SK-MEL-5 (cell line): ENCODE measurements around the gene SETD2. TPM values are rescaled to one million over a fixed set of nuclear protein-coding genes. Genes with fewer than 3 reads are reported as not detected.

Experiments used
- DNase-seq: peaks from one replicate; pipeline ENCODE4 v3.0.0-alpha.2; 2016; ENCODE audit warnings: low read depth, low spot score
- in situ Hi-C: cut with HindIII; loops from 2 replicates; pipeline ENCODE4 v1.10.0; 2016; ENCODE audit warnings: low sequenced_read_pairs, high pct_unique_total_duplicates, low pct_unique_long_range_greater_than_20kb
- total RNA-seq: library from RNA; depleted of rRNA; stranded (reverse); fragments of >200 nt; shearing (Covaris generic); gene quantifications from 2 replicates; pipeline ENCODE4 v1.2.3, GENCODE V29; 2014

SETD2 gene
- total RNA-seq, 1 experiment from 2014 or later: 17.1 TPM

DNA sequence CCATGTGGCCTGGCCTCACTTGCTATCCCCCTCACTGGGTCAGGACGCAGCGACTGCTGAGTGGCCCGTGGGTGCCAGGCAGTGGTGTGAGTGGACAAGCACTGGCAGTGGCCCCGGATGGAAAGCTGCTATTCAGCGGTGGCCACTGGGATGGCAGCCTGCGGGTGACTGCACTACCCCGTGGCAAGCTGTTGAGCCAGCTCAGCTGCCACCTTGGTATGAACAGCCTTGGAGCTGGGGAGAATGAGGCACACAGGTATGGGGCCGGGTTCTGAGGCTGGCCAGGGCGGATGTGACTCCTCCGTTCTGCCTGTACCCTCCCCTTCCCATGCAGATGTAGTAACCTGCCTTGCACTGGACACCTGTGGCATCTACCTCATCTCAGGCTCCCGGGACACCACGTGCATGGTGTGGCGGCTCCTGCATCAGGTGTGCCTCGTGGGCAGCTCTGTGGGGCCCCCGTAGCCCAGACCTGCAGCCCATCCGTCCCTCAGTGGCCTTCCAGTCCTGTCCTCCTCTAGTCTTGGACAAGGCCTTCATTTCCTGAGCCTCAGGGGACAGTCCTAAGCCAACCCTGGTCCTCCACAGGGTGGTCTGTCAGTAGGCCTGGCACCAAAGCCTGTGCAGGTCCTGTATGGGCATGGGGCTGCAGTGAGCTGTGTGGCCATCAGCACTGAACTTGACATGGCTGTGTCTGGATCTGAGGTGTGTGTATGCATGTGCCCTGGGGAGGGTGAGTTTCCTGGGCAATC lies 156.3 kb downstream of the SETD2 start:
- in situ Hi-C loops: no loop called here
- DNase-seq: no peak

DNA sequence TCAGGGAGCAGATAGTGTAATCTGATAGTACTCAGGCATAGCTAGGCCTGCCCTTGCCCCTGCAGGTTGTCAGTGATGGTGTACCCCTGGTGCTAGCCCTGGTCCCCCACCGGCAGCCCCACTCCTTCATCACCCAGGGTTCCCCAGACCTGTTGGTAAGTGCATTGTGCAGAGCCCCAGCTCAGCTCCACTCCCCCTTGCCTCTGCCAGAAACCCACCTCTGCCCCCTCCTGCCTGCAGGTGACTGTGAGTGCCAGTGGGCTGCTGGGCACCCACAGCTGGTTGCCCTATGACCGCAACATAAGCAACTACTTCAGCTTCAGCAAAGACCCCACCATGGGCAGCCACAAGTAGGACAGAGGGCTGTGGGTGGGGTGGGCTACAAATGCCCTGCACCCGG lies 156.9 kb downstream of the SETD2 start:
- no peak for DNase-seq
- in situ Hi-C loops: no loop called here

DNA sequence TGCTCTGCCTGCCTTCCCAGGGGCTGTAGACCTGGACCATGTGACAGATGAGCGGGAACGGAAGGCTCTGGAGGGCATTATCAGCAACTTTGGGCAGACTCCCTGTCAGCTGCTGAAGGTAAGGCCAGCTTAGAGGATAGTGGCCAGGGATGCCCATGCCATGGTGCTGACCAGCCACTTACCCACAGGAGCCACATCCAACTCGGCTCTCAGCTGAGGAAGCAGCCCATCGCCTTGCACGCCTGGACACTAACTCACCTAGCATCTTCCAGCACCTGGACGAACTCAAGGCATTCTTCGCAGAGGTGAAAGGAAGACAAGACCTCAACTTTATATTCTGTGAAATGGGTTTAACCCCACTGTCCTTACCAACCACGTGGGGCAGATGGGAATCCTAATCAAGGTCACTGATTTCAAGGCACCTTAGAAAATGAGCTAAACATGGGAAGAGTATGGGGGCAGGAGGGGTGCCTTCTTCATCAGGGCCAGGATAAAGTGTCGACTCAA lies 157.7 kb downstream of the SETD2 start:
- in situ Hi-C loops: no loop called here
- DNase-seq: no peak

GRCh38 chr3:47005212-47006144 lies 158.4 kb downstream of the SETD2 start:
- in situ Hi-C loops: no loop called here

GRCh38 chr3:47004369-47005211 lies 159.3 kb downstream of the SETD2 start:
- no peak for DNase-seq
- in situ Hi-C loops: no loop called here

More at GRCh38 chr3:47005212-47006144, 158.4 kb downstream of the SETD2 start:
- DNase-seq: no peak

GRCh38 chr3:47003461-47004368 lies 160.2 kb downstream of the SETD2 start:
- no peak for DNase-seq
- in situ Hi-C loops: no loop called here

DNA sequence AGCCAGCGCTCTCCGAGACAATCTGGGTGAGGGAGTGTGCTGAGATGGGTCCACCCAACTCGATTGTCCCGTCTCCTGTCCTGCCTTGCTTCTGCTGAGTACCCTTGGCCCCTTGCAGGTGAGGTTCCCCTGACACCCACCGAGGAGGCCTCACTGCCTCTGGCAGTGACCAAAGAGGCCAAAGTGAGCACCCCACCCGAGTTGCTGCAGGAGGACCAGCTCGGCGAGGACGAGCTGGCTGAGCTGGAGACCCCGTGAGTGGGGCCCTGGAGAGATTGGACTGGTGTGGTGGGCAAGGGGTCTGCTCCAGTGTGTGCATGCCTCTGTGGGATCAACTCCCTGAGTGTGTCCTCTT lies 160.9 kb downstream of the SETD2 start:
- in situ Hi-C loops: no loop called here
- no peak for DNase-seq

DNA sequence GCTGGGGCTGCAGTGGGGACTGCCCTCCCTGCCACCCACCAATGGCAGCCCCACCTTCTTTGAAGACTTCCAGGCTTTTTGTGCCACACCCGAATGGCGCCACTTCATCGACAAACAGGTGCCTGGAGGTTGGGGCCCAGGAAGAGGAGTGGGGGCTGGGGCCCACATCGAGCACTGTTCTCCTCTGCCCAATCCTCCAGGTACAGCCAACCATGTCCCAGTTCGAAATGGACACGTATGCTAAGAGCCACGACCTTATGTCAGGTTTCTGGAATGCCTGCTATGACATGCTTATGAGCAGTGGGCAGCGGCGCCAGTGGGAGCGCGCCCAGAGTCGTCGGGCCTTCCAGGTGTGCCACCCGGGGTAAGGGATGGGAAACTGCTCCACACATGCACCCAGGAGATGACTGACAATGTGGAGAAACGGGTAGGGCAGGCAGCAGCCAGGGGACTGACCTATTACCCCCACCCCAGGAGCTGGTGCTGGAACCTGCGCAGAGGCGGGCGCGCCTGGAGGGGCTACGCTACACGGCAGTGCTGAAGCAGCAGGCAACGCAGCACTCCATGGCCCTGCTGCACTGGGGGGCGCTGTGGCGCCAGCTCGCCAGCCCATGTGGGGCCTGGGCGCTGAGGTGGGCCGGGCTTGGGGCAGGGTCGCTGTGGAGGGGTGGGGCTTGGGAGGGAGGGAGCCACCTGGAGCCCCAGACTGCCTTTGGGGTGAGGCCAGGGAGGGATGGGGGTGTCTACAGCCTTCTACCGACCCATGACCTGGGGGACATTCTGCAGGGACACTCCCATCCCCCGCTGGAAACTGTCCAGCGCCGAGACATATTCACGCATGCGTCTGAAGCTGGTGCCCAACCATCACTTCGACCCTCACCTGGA lies 161.5 kb downstream of the SETD2 start:
- DNase-seq: no peak
- in situ Hi-C loops: no loop called here

GRCh38 chr3:47001731-47002170 lies 162.2 kb downstream of the SETD2 start:
- in situ Hi-C loops: no loop called here

DNA sequence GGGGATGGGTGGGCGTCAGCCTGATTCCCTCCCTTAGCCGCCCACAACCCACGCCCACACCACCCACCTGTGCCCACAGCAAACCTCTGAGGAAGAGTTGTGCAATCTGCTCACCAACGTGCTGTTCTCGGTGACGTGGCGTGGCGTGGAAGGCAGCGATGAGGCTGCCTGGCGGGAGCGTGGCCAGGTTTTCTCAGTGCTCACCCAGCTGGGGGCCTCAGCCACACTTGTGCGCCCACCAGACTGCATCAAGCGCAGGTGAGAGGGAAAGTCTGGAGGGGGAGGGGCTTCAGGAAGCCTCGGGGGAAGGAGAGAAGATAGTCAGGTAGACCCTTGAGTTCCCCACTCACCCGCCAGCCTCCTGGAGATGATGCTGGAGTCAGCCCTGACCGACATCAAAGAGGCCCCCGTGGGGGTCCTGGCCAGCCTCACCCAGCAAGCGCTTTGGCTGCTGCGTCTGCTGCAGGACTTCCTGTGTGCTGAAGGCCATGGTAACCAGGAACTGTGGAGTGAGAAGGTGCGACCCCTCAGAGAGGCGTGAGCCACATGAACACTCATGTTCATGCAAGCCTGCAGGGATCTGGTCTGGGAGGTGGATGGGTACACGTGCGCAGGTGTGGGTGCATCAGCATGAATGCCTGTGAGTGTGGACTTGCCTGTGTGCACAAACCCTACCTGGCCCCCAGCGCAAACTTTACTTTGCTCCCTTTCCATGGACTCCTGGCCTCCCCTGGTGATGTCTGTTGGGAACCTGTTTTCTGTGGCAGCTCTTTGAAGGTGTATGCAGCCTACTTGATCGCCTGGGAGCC lies 162.8 kb downstream of the SETD2 start:
- DNase-seq: no peak
- in situ Hi-C loops: no loop called here

More at GRCh38 chr3:47001731-47002170, 162.2 kb downstream of the SETD2 start:
- no peak for DNase-seq

- in situ Hi-C loops: no loop called here
- no peak for DNase-seq
Observed at GRCh38 chr3:47000198-47000815, 163.6 kb downstream of the SETD2 start.

- in situ Hi-C loops: no loop called here
- DNase-seq: no peak
Observed at GRCh38 chr3:46999516-47000197, 164.3 kb downstream of the SETD2 start.

- in situ Hi-C loops: no loop called here
Observed at GRCh38 chr3:46998852-46999515, 164.9 kb downstream of the SETD2 start.

More at GRCh38 chr3:46998852-46999515, 164.9 kb downstream of the SETD2 start:
- no peak for DNase-seq
